GM12873 (cell line): ENCODE measurements around the gene COL25A1.

Source experiments
- TF ChIP-seq, protein P1 (sequence below): IDR thresholded peaks from 2 replicates; pipeline ENCODE4 v1.5.1; 2012; ENCODE audit warnings: low read depth, mild to moderate bottlenecking, moderate library complexity, low read length, control low read depth; ENCODE audit not compliant: insufficient read depth; ENCODE audit errors: missing control alignments

COL25A1 gene

DNA sequence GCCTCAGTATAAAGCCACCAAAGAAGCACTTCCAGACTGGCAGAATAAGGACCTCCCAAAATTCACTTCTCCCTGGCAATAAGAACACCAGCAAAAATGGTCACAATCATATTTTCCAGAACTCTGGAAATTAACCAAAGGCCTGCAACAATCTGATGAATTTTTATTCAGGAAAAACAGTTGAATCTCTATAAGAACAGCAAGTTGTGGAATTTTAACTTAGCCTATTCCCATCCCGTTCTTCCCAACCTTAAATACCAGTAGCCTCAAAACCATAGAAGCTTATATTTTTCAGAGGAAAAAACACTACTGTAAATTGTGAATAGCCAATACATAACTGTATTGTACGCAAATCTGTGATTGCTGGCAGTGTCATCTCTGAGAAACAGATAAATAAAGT, 67.9 kb downstream of the COL25A1 start:
- TF ChIP-seq, protein P1, sequence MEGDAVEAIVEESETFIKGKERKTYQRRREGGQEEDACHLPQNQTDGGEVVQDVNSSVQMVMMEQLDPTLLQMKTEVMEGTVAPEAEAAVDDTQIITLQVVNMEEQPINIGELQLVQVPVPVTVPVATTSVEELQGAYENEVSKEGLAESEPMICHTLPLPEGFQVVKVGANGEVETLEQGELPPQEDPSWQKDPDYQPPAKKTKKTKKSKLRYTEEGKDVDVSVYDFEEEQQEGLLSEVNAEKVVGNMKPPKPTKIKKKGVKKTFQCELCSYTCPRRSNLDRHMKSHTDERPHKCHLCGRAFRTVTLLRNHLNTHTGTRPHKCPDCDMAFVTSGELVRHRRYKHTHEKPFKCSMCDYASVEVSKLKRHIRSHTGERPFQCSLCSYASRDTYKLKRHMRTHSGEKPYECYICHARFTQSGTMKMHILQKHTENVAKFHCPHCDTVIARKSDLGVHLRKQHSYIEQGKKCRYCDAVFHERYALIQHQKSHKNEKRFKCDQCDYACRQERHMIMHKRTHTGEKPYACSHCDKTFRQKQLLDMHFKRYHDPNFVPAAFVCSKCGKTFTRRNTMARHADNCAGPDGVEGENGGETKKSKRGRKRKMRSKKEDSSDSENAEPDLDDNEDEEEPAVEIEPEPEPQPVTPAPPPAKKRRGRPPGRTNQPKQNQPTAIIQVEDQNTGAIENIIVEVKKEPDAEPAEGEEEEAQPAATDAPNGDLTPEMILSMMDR: no peak

DNA sequence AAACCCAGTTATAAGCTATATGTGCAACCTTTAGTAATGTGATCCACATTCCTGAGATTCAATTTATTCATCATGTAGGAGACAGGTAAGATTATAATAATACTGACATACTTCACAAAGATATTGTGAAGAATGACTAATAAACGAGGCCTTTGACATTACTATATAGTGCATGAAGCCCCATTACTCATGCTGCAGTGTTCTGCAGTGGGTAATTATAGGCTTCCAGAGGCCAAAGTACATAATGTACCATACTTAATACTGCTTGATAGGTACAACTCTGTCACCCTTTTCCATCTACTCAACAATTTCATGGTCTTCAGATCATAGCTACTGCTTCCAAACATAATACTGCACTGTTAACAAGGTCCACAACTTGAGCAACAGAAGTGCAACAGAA, 68.9 kb downstream of the COL25A1 start:
- TF ChIP-seq, protein P1: no peak

DNA sequence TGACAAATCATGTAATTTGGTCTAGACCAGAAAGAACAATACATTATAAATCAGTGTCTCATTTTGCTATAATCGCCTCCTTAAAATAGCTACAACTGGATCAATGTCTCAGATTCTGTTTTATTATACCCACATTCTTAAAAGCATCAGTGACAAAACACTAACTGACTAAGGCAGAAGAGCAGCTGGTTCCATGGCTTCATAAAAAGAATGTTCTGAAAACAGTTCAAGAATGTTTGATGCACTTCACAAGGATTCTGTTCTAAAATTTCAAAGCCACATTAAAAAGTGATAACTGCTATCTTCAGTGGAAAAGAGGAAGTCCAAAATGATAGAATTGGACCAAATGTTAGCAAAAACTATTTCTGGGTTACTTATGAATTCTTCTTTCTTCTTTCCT, 69.8 kb downstream of the COL25A1 start:
- TF ChIP-seq, protein P1: no peak

DNA sequence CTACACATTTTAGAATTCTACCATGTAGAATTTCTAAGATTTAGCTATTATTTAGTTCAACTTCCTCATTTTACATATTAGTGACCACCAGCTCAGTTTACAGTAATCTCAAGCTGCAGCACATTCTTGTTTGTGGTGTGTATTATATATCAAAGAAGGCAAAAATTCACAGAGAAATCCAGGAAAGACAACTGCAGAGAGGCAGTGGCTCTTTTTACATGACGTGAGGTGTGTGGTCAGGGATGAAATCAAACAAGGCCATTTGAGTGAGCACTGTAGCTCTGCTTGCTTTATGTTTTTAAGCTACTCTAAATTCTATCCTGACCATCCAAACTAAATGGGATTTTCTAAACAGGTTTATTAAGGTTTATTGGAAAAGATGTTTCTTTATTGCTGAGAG, 71.1 kb downstream of the COL25A1 start:
- TF ChIP-seq, protein P1: no peak

DNA sequence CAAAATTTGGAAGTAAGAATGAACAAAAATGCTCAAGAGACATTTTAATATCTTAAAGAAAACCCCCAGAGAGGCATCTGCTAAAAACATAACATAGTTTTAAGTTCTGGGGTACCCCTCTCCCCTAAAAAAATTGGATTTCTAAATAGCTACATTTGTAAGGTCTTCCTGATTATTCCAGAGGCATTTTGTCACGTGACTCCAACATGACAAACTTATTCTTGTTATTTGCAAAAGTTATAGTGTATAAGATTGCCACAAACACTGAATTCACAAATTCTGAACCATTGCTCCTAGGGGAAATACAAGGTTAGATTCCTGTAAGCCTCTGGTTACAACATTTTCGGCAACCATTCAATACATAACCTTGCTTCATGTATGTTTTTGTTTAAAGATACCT, 73.4 kb downstream of the COL25A1 start:
- TF ChIP-seq, protein P1: no peak

DNA sequence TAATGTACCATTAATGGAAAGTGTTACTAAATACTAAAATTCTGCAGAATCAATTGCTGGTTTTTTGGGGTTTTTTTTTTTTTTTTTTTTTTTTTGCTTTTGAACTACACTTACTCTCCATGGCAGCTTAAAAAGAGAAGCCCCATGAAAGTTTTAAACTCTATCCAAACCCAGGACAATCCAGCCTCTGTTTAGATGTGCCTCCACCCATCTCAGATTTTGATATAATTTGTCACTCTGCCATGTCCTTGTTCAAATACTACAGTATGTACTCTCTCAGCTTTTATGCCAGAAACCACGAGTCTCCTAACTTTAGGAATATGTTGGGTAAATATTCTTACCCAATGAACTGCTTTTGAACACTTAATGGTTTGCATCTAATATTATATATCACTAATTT, 84.2 kb downstream of the COL25A1 start:
- TF ChIP-seq, protein P1: no peak

DNA sequence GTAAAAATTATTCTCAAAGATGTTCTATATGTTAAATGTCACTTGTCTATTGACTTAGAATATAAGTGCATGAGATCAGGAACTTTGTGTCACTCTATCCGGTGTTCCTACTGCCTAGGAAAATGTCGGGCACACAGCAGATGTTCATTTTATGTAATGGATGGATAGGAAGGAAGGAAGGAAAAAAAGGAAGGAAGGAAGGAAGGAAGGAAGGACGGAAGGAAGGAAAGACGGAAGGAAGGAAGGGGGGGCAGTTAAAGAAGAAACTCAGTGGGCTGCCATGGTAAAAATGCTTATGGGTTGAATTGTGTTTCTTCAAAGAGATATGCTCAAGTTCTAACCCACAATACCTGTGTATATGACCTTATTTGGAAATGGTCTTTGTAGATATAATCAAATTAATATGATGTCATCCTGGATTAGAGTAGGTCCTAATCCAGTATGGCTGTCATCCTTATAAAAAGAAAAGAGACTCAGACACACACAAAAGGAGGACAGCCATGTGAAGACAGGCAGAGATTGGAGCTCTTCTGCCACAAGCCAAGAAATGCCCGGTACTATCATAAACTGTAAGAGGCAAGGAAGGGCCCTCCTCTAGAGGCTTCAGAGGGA, 86.3 kb downstream of the COL25A1 start:
- TF ChIP-seq, protein P1: no peak
